ENCODE data around the gene BDP1.
"Not testable (repeated sequence)": the region's sequence is repeated elsewhere in the genome, so short reads cannot be mapped to it uniquely, and the experiment has no call there.

Gene BDP1

GRCh38 chr5:71573591-71573990 lies 118.1 kb downstream of the BDP1 start:
- no peaks in the 10 kb centered on the region for H3K9me3 ChIP-seq (ENCODE audit: control insufficient read depth, low read length)
- H3K4me3 ChIP-seq (ENCODE audit: low read length), result no peak overlapping the region
- no peak for DNase-seq (ENCODE audit: low read depth)
- no peak overlapping the region for H3K9ac ChIP-seq (ENCODE audit: low read length)
- peaks cover 12% of the 10 kb centered on the region for H3K36me3 ChIP-seq (ENCODE audit: control insufficient read depth, insufficient read depth, low read length, severe bottlenecking)
- H3K4me1 ChIP-seq (ENCODE audit: control insufficient read depth, insufficient read depth, low read length), result peaks cover 9% of the 10 kb centered on the region
- no peaks in the 10 kb centered on the region for H3K27me3 ChIP-seq (replicated peaks; ENCODE audit: control insufficient read depth, insufficient read depth, low read length)

GRCh38 chr5:71575588-71575987 lies 120.1 kb downstream of the BDP1 start:
- H3K36me3 ChIP-seq (ENCODE audit: control insufficient read depth, insufficient read depth, low read length, severe bottlenecking); H3K4me1 ChIP-seq (ENCODE audit: control insufficient read depth, insufficient read depth, low read length); H3K9ac ChIP-seq (ENCODE audit: low read length); H3K27me3 ChIP-seq (replicated peaks; ENCODE audit: control insufficient read depth, insufficient read depth, low read length); DNase-seq (ENCODE audit: low read depth); H3K4me3 ChIP-seq (ENCODE audit: low read length); H3K9me3 ChIP-seq (ENCODE audit: control insufficient read depth, low read length): not testable (repeated sequence)

DNA sequence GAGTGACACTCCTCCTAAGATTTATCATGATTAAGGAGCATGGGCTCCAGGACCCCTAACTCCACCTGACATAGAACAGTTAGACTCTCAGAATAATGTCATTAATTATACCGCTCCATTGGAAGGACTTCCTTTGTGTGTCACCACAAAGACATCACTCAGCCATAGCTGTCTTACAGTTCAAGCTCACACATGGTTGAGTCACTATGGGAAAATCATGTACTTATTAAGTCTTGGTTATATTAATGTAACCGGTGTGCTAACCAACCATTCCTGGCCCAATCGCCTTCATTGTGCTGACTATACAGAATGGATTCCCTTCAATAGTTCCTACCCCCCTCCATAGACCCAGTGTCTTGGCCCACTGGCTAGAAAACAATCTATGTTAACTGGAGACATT lies 120.8 kb downstream of the BDP1 start:
- Histone ChIP-seq H3K9me3 (ENCODE audit: control insufficient read depth, low read length) (no peaks in the 10 kb centered on the region), H3K9ac (ENCODE audit: low read length) (no peak overlapping the region), H3K36me3 (ENCODE audit: control insufficient read depth, insufficient read depth, low read length, severe bottlenecking) (peaks cover 8% of the 10 kb centered on the region), H3K4me3 (ENCODE audit: low read length) (no peak overlapping the region), H3K4me1 (ENCODE audit: control insufficient read depth, insufficient read depth, low read length) (peaks cover 9% of the 10 kb centered on the region), H3K27me3 (replicated peaks; ENCODE audit: control insufficient read depth, insufficient read depth, low read length) (no peaks in the 10 kb centered on the region)
- DNase-seq (ENCODE audit: low read depth), result no peak

GRCh38 chr5:71577839-71578238 lies 122.4 kb downstream of the BDP1 start:
- not testable (repeated sequence) for DNase-seq (ENCODE audit: low read depth); H3K4me3 ChIP-seq (ENCODE audit: low read length); H3K36me3 ChIP-seq (ENCODE audit: control insufficient read depth, insufficient read depth, low read length, severe bottlenecking); H3K4me1 ChIP-seq (ENCODE audit: control insufficient read depth, insufficient read depth, low read length); H3K9ac ChIP-seq (ENCODE audit: low read length); H3K27me3 ChIP-seq (replicated peaks; ENCODE audit: control insufficient read depth, insufficient read depth, low read length); H3K9me3 ChIP-seq (ENCODE audit: control insufficient read depth, low read length)

DNA sequence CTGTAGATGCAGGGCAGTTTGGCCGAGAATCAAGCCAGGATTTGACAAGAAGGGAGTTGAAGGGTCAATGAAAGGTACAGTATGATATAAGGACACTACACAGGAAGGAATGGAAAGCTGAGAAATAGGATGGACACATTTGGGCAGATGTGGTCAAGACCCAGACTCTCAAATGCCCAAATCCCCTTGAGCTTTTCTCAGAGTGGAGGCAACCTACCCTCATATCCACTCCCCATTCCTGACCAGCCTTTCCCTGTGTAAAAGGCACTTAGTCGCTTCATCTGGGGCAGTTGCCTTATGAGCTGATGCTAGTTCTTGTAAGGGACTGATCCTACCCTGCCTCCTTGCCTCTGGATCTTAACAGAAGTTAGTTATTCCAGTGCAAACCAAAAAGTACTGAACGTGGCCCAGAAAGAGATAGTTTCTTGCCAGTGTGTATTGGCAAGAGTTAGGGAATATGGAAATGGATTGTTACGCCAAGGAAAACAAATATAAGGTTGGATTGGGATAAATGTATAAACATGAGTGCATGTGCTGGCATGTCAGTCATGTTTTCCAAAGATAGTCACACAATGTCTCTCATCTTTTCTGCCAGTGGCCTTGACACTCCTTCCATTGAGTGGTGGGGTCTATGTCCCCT lies 127.6 kb downstream of the BDP1 start:
- Histone ChIP-seq H3K4me1 (ENCODE audit: control insufficient read depth, insufficient read depth, low read length) (peaks cover 5% of the 10 kb centered on the region), H3K4me3 (ENCODE audit: low read length) (no peak overlapping the region), H3K27me3 (replicated peaks; ENCODE audit: control insufficient read depth, insufficient read depth, low read length) (no peaks in the 10 kb centered on the region), H3K9ac (ENCODE audit: low read length) (no peak overlapping the region), H3K36me3 (ENCODE audit: control insufficient read depth, insufficient read depth, low read length, severe bottlenecking) (peaks cover 3% of the 10 kb centered on the region), H3K9me3 (ENCODE audit: control insufficient read depth, low read length) (no peaks in the 10 kb centered on the region)
- DNase-seq (ENCODE audit: low read depth), result no peak

DNA sequence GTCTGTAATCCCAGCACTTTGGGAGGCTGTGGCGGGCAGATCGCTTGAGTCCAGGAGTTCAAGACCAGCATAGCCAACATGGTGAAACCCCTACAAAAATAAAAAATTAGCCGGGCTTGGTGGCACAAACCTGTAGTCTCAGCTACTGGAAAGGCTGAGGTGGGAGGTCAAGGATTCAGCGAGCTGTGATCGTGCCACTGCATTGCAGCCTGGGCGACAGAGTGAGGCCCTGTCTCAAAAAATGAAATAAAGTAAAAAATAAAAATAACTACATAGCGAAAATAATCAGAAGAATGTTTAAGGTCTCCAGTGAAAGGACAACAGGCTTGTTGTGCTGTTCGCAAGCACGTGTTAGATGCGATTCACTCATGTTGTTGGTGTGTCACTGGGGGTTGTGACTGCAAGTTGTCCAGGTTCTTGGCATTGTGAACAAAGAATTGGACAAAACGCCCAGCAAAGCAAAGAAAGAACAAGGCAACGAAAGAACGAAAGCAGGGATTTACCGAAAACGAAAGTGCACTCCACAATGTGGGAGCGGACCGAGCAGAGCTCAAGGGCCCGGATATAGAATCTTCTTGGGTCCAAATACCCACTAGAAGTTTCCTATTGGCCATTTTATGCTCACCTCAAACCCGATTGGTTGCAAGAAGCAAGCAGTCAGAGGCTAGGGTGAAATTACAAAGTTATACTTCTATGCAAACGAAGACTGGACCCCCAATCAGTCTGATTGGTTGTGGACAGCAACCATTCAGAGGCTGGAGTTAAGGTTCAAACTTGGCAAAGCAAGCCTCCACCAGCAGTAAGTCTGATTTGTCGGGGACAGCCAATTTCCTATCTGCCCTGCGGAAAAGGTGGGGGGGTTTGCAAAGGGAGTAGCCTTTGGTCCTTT lies 130.8 kb downstream of the BDP1 start:
- no peaks in the 10 kb centered on the region for H3K36me3 ChIP-seq (ENCODE audit: control insufficient read depth, insufficient read depth, low read length, severe bottlenecking)
- no peaks in the 10 kb centered on the region for H3K9me3 ChIP-seq (ENCODE audit: control insufficient read depth, low read length)
- peaks cover 31% of the 10 kb centered on the region for H3K4me1 ChIP-seq (ENCODE audit: control insufficient read depth, insufficient read depth, low read length)
- no peak for DNase-seq (ENCODE audit: low read depth)
- H3K9ac ChIP-seq (ENCODE audit: low read length), result peak overlapping the region; percentile 93
- no peaks in the 10 kb centered on the region for H3K27me3 ChIP-seq (replicated peaks; ENCODE audit: control insufficient read depth, insufficient read depth, low read length)
- peak overlapping the region; percentile 92 for H3K4me3 ChIP-seq (ENCODE audit: low read length)

DNA sequence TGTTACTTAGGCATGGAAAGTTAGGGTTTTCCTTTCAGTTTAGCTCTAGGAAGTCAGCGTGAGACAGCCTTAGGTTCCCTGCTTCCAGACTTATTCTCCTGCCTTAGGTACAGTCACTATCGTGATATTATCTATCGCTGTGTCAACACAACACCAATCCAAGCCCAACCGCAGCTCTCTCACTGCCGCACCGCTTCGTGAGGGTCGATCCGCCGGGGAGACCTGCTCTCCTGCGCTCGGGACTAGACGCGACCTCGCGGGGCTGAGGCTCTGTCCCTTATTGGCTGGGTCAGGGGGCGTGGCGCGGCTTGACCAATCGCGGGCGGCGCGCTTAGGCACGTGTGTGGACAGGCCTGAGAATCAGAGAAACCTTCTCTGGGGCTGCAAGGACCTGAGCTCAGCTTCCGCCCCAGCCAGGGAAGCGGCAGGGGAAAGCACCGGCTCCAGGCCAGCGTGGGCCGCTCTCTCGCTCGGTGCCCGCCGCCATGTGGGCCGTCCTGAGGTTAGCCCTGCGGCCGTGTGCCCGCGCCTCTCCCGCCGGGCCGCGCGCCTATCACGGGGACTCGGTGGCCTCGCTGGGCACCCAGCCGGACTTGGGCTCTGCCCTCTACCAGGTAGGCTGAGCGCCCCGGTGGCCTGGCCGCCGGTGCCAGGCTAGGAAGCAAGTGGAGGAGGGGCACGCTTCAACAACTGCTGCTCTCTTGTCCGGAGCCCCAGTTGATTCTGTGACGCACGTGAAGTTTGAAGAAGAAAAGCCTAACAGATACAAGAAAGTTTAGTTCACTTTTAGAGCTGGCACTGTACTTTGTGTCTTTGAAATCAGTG lies 131.7 kb downstream of the BDP1 start, which contains the start of gene MCCC2:
Gene MCCC2 (plus strand): TSS at position 400 of the 825 bp plus-strand sequence. CDS start 86 bp downstream, at position 486.
- H3K36me3 ChIP-seq (ENCODE audit: control insufficient read depth, insufficient read depth, low read length, severe bottlenecking), result no peaks in the 10 kb centered on the region
- H3K4me1 ChIP-seq (ENCODE audit: control insufficient read depth, insufficient read depth, low read length), result peaks cover 31% of the 10 kb centered on the region
- no peaks in the 10 kb centered on the region for H3K27me3 ChIP-seq (replicated peaks; ENCODE audit: control insufficient read depth, insufficient read depth, low read length)
- peak within 1 kb of the TSS; percentile 93 for H3K9ac ChIP-seq (ENCODE audit: low read length)
- H3K4me3 ChIP-seq (ENCODE audit: low read length), result peak within 1 kb of the TSS; percentile 92
- H3K9me3 ChIP-seq (ENCODE audit: control insufficient read depth, low read length), result no peaks in the 10 kb centered on the region
- DNase-seq (ENCODE audit: low read depth), result peak; percentile 99

- Histone ChIP-seq H3K4me3 (ENCODE audit: low read length) (peak overlapping the region; percentile 92), H3K9ac (ENCODE audit: low read length) (peak overlapping the region; percentile 93), H3K36me3 (ENCODE audit: control insufficient read depth, insufficient read depth, low read length, severe bottlenecking) (no peaks in the 10 kb centered on the region), H3K4me1 (ENCODE audit: control insufficient read depth, insufficient read depth, low read length) (peaks cover 31% of the 10 kb centered on the region), H3K27me3 (replicated peaks; ENCODE audit: control insufficient read depth, insufficient read depth, low read length) (no peaks in the 10 kb centered on the region), H3K9me3 (ENCODE audit: control insufficient read depth, low read length) (no peaks in the 10 kb centered on the region)
- DNase-seq (ENCODE audit: low read depth), result peak; percentile 19
Observed at GRCh38 chr5:71587766-71588532, 132.5 kb downstream of the BDP1 start.

GRCh38 chr5:71588533-71588885 lies 133.1 kb downstream of the BDP1 start:
- peaks cover under 1% of the 10 kb centered on the region for H3K36me3 ChIP-seq (ENCODE audit: control insufficient read depth, insufficient read depth, low read length, severe bottlenecking)
- peaks cover 31% of the 10 kb centered on the region for H3K4me1 ChIP-seq (ENCODE audit: control insufficient read depth, insufficient read depth, low read length)
- DNase-seq (ENCODE audit: low read depth), result no peak
- H3K4me3 ChIP-seq (ENCODE audit: low read length), result peak overlapping the region; percentile 92
- no peak overlapping the region for H3K9ac ChIP-seq (ENCODE audit: low read length)
- no peaks in the 10 kb centered on the region for H3K9me3 ChIP-seq (ENCODE audit: control insufficient read depth, low read length)
- H3K27me3 ChIP-seq (replicated peaks; ENCODE audit: control insufficient read depth, insufficient read depth, low read length), result no peaks in the 10 kb centered on the region

GRCh38 chr5:71589903-71590302 lies 134.5 kb downstream of the BDP1 start:
- DNase-seq (ENCODE audit: low read depth), result no peak
- peaks cover 6% of the 10 kb centered on the region for H3K36me3 ChIP-seq (ENCODE audit: control insufficient read depth, insufficient read depth, low read length, severe bottlenecking)
- H3K27me3 ChIP-seq (replicated peaks; ENCODE audit: control insufficient read depth, insufficient read depth, low read length), result no peaks in the 10 kb centered on the region
- peaks cover 31% of the 10 kb centered on the region for H3K4me1 ChIP-seq (ENCODE audit: control insufficient read depth, insufficient read depth, low read length)
- H3K9me3 ChIP-seq (ENCODE audit: control insufficient read depth, low read length), result no peaks in the 10 kb centered on the region
- no peak overlapping the region for H3K9ac ChIP-seq (ENCODE audit: low read length)
- H3K4me3 ChIP-seq (ENCODE audit: low read length), result no peak overlapping the region
